BE2C (cell line): Measurements from ENCODE around the gene TOMM70.

ENCODE experiments used
- DNase-seq: peaks from one replicate; pipeline ENCODE4 v3.0.0-alpha.2; 2020
- H3K27me3 ChIP-seq: fragments of 250-450 bp; sonication (Bioruptor Pico); 2 replicates; pipeline ENCODE4 v1.5.1; 2020; ENCODE audit warnings: mild to moderate bottlenecking
- H3K36me3 ChIP-seq: fragments of 250-450 bp; sonication (Bioruptor Pico); 2 replicates; pipeline ENCODE4 v1.5.1; 2020; ENCODE audit warnings: mild to moderate bottlenecking
- H3K4me1 ChIP-seq: fragments of 250-450 bp; sonication (Bioruptor Pico); 2 replicates; pipeline ENCODE4 v1.5.1; 2020
- H3K4me3 ChIP-seq: 2 replicates; pipeline ENCODE4 v1.5.1; 2011; ENCODE audit warnings: low read depth, low read length
- H3K9me3 ChIP-seq: fragments of 250-450 bp; sonication (Bioruptor Pico); 2 replicates; pipeline ENCODE4 v1.5.1; 2020
- CTCF ChIP-seq: IDR thresholded peaks from 2 replicates; pipeline ENCODE4 v1.5.1; 2012; ENCODE audit warnings: mild to moderate bottlenecking, low read depth, low read length

TOMM70 gene

GRCh38 chr3:100416176-100416575 is 15.3 kb upstream of the TOMM70 start:
- no peak for DNase-seq
- H3K4me1 ChIP-seq: no peaks in the 10 kb centered on the region
- H3K4me3 ChIP-seq: no peak overlapping the region
- TF ChIP-seq CTCF: no peak
- no peaks in the 10 kb centered on the region for H3K9me3 ChIP-seq
- no peaks in the 10 kb centered on the region for H3K27me3 ChIP-seq
- no peaks in the 10 kb centered on the region for H3K36me3 ChIP-seq

- TF ChIP-seq CTCF: no peak
- H3K4me3 ChIP-seq: no peak overlapping the region
- no peaks in the 10 kb centered on the region for H3K9me3 ChIP-seq
- H3K36me3 ChIP-seq: no peaks in the 10 kb centered on the region
- H3K27me3 ChIP-seq: no peaks in the 10 kb centered on the region
- no peaks in the 10 kb centered on the region for H3K4me1 ChIP-seq
- no peak for DNase-seq
Observed at GRCh38 chr3:100413613-100414012, 12.7 kb upstream of the TOMM70 start.

GRCh38 chr3:100412912-100413590 is 12.2 kb upstream of the TOMM70 start:
- no peaks in the 10 kb centered on the region for H3K36me3 ChIP-seq

GRCh38 chr3:100411091-100411982 is 10.4 kb upstream of the TOMM70 start:
- no peaks in the 10 kb centered on the region for H3K9me3 ChIP-seq
- no peak overlapping the region for H3K4me3 ChIP-seq
- TF ChIP-seq CTCF: no peak
- H3K27me3 ChIP-seq: no peaks in the 10 kb centered on the region
- H3K36me3 ChIP-seq: no peaks in the 10 kb centered on the region
- no peak for DNase-seq
- no peaks in the 10 kb centered on the region for H3K4me1 ChIP-seq

More at GRCh38 chr3:100412912-100413590, 12.2 kb upstream of the TOMM70 start:
- DNase-seq: no peak
- H3K27me3 ChIP-seq: no peaks in the 10 kb centered on the region
- no peak overlapping the region for H3K4me3 ChIP-seq
- no peaks in the 10 kb centered on the region for H3K9me3 ChIP-seq
- H3K4me1 ChIP-seq: no peaks in the 10 kb centered on the region
- TF ChIP-seq CTCF: no peak

GRCh38 chr3:100407977-100408532 is 7.2 kb upstream of the TOMM70 start:
- no peak for TF ChIP-seq CTCF
- Histone ChIP-seq H3K4me3 (no peak overlapping the region), H3K27me3 (no peaks in the 10 kb centered on the region), H3K4me1 (peaks cover 7% of the 10 kb centered on the region), H3K9me3 (no peaks in the 10 kb centered on the region), H3K36me3 (no peaks in the 10 kb centered on the region)
- DNase-seq: no peak
